NCI-H82 treated with DMSO at 0.1 percent for 48 hours (cell line): ENCODE measurements around the gene SLC26A2.
"Not testable (repeated sequence)": the region's sequence is repeated elsewhere in the genome, so short reads cannot be mapped to it uniquely, and the experiment has no call there.

Source experiments
- DNase-seq: peaks from one replicate; lab custom pipeline; 2025; ENCODE audit not compliant: unreplicated experiment; lab: John Stamatoyannopoulos, UW

Gene SLC26A2

DNA sequence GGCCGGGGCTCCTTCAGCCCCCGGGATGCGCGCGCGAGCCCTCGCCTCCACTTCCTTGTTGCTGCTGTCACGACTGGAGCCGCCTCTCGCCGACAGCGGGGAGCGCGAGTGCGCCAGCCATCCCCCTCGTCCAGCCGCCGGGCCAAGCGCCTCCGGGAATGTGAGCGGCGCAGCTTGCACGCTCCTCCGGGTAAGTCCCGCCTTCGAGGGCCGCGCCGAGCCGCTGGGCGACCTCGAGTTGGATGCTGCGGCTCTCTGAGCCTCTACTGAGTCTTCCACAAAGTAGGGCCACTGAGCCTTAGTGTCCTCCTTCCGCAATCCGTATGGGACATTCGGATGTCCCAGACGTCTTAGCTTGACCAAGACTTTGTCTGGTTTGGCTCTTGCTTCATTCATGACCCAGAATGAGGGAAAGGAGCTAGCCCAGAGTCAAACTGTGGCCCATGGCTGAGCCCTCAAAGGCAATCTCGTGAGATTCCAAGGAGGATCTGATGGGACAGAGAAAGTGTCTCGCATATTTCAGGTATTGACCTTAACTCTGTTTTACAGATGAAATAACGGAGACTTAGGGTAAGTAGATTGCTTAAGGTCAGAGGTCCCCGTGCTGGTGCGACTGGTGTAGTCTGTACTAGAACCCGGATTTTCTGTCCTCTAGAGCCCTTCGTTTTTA, 40.6 kb downstream of the SLC26A2 start:
- DNase-seq: no peak

GRCh38 chr5:150001660-150002486, 41.3 kb downstream of the SLC26A2 start:
- no peak for DNase-seq

- no peak for DNase-seq
Observed at GRCh38 chr5:150006318-150006717, 45.8 kb downstream of the SLC26A2 start.

- no peak for DNase-seq
Observed at GRCh38 chr5:150007050-150007449, 46.5 kb downstream of the SLC26A2 start.

- DNase-seq: no peak
Observed at GRCh38 chr5:150009671-150010387, 49.3 kb downstream of the SLC26A2 start.

- DNase-seq: no peak
Observed at GRCh38 chr5:150013931-150014330, 53.4 kb downstream of the SLC26A2 start.

GRCh38 chr5:150014456-150014855, 53.9 kb downstream of the SLC26A2 start:
- DNase-seq: no peak

DNA sequence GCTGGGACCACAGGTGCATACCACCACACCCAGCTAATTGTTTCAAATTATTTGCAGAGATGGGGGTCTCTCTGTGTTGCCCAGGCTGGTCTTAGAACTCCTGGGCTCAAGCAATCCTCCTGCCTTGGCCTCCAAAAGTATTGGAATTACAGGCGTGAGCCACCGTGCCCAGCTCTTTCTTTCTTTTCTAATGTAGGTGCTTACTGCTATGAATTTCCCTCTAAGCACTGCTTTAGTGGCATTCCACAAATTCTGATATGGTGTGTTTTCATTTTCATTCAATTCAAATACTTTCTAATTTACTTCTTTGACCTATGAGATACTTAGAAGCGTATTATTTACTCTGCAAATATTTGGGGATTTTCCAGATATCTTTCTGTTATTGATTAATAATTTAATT, 54.9 kb downstream of the SLC26A2 start:
- no peak for DNase-seq

DNA sequence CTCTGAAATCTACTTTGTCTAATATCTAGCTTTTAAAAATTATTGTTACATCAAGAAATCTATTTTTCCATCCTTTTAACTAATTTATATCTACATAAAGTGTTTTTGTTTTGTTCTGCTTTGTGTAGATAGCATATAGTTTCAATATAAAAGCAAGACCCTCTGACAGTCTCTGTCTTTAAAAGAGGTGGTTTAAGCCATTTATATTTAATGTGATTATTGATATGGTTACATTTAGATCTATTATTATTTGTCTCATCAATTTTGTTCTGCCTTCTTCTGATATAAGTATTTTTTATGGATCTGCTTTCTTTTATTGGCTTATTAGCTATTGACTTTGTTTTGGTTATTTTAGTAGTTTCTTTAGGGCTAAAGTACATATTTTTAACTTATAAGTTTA, 56.0 kb downstream of the SLC26A2 start:
- no peak for DNase-seq

GRCh38 chr5:150017226-150018005, 56.9 kb downstream of the SLC26A2 start:
- DNase-seq: no peak

- DNase-seq: no peak
Observed at GRCh38 chr5:150020249-150020648, 59.7 kb downstream of the SLC26A2 start.

DNA sequence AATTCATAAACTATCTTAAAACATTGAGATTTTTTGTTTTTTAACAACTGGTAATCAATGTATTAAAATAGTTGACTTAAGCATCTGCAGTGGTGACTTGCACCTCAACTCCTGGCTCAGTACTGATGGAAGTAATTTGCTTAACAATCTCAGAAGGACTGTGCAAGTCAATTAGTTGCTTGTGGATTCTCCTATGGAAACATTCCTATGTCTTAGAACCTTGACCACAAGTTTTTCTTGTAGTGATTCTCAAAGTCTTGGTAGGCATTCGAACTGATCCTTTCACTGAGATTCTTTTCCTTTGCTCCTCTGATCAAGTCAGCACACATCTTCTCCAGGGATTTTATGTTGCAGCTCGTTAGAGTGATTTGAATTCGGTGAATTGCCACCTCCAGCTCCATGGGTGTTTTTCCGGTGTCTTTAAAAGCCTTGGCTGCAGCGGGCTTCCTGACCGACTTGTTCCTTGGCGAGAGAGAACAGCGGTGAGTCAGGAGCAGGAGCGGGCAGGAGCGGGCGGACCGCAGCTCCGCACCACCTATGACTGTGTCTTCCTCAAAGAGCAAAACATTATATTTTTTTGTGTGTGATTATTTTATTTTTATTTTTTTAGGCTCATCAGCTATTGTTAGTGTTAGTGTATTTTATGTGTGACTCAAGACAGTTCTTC, 61.1 kb downstream of the SLC26A2 start:
- no peak for DNase-seq

DNA sequence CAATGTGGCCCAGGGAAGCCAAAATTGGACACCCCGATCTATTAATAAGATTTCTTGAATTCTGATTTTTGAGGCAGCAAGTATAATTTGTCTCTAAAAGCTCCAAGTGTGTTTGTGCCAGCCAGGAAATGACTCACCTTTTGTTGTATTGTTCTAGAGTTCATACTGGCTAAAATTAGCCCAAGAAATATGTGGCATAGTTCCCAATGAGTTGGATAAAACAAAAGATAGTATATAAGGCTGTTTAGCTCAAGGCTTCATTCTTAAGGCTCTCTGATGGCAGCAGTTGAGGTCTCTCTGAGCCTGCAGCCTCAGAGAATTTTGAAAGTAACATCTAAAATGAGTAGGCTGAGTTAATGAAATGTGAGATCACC, 61.6 kb downstream of the SLC26A2 start:
- no peak for DNase-seq

DNA sequence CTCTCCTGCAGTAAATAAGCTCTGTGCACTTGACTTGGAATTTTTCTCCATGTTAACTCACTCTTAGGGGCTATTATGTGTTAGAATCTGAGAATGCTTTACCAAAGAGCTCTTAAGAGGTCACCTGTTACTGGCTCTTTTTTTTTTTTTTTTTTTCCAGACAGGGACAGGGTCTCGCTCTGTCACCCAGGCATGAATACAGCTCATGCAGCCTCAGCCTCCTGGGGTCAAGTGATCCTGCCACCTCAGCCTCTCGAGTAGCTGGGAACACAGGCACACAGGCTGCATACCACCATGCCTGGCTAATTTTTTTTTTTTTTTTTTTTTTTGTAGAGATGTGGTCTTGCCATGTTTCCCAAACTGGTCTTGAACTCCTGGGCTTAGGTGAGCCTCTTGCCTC, 62.1 kb downstream of the SLC26A2 start:
- no peak for DNase-seq

DNA sequence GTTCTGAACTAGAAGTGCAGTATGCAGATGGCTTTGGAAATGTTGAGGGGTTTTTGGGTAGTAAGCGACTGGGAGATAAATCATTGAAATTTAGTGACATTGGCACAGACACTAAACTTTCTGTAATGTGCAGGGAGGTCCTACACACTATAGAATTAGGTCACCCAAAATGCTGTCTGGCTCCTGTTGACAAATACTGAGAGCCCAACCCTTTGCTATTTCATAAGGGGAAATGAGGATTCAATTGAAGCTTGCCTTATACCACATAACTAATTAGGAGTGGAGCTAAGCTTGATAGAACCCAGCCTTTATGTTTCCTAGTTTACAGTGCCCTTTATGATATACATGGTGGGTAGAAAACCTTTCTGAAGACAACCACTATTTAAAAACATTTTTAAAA, 62.6 kb downstream of the SLC26A2 start:
- DNase-seq: no peak

- no peak for DNase-seq
Observed at GRCh38 chr5:150024346-150024984, 63.9 kb downstream of the SLC26A2 start.

- no peak for DNase-seq
Observed at GRCh38 chr5:150026682-150027172, 66.2 kb downstream of the SLC26A2 start.

DNA sequence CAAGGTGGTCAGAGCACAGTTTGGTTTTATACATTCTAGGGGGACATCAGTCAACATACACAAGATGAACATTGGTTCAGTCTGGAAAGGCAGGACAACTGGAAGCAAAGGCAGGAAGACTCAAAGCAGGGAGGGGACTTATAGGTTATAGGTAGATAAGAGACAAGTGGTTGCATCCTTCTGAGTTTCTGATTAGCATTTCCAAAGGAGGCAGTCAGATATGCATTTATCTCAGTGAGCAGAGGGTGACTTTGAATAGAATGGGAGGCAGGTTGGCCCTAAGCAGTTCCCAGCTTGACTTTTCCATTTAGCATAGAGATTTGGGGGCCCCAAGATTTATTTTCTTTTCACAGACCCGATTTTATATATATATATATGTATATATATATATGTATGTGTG, 67.5 kb downstream of the SLC26A2 start:
- not testable (repeated sequence) for DNase-seq

GRCh38 chr5:150033334-150033733, 72.8 kb downstream of the SLC26A2 start:
- DNase-seq: no peak

- no peak for DNase-seq
Observed at GRCh38 chr5:150034662-150035061, 74.1 kb downstream of the SLC26A2 start.
